ENCODE measurements around the gene MRPL37.

MRPL37 gene

DNA sequence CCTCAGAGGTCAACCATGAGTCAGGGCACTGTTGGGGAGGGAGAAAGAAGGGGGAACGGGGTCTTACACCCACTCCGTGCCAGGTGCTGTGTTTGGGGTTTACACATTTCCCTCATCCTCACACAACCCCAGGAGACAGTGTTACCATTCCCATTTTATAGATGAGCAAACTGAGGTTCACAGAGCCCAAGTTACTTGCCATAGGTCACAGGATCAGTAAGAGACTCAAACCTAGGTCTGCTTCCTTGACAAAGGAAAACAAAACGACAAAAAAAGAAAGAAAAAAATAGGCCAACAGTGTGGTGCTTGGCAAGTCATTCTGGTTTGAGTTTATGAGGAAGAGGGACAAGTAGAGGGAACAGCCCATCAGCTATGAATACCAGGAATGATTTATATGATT lies 30.9 kb upstream of the MRPL37 start:
- H3K4me2 ChIP-seq (ENCODE audit: low read length): no peak overlapping the region
- H3K4me3 ChIP-seq (ENCODE audit: low read length): no peak overlapping the region
- no peaks in the 10 kb centered on the region for H4K20me1 ChIP-seq (ENCODE audit: control insufficient read depth, insufficient read depth, low read depth, low read length)
- H3K9me2 ChIP-seq (replicated peaks; ENCODE audit: control insufficient read depth, low read length): no peaks in the 10 kb centered on the region
- H3K4me1 ChIP-seq (ENCODE audit: control insufficient read depth, low read length): no peaks in the 10 kb centered on the region
- no peaks in the 10 kb centered on the region for H3F3A ChIP-seq (ENCODE audit: control insufficient read depth, insufficient read depth)
- no peaks in the 10 kb centered on the region for H3K36me3 ChIP-seq (ENCODE audit: control insufficient read depth, low read length)
- TF ChIP-seq EZH2phosphoT487 (IDR thresholded peaks at IDR 0.05; ENCODE audit: borderline replicate concordance, low read length): no peak
- TF ChIP-seq, protein P1, sequence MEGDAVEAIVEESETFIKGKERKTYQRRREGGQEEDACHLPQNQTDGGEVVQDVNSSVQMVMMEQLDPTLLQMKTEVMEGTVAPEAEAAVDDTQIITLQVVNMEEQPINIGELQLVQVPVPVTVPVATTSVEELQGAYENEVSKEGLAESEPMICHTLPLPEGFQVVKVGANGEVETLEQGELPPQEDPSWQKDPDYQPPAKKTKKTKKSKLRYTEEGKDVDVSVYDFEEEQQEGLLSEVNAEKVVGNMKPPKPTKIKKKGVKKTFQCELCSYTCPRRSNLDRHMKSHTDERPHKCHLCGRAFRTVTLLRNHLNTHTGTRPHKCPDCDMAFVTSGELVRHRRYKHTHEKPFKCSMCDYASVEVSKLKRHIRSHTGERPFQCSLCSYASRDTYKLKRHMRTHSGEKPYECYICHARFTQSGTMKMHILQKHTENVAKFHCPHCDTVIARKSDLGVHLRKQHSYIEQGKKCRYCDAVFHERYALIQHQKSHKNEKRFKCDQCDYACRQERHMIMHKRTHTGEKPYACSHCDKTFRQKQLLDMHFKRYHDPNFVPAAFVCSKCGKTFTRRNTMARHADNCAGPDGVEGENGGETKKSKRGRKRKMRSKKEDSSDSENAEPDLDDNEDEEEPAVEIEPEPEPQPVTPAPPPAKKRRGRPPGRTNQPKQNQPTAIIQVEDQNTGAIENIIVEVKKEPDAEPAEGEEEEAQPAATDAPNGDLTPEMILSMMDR (IDR thresholded peaks at IDR 0.05; ENCODE audit: low read depth, low read length, poor library complexity, severe bottlenecking): no peak
- no peaks in the 10 kb centered on the region for H3K9me3 ChIP-seq (ENCODE audit: control insufficient read depth, insufficient read depth, low read length)
- H3K27me3 ChIP-seq (ENCODE audit: control insufficient read depth, low read length): no peaks in the 10 kb centered on the region
- H3K79me2 ChIP-seq (ENCODE audit: control insufficient read depth, low read length): no peaks in the 10 kb centered on the region
- H3K27ac ChIP-seq (ENCODE audit: low read depth, low read length): no peak overlapping the region

DNA sequence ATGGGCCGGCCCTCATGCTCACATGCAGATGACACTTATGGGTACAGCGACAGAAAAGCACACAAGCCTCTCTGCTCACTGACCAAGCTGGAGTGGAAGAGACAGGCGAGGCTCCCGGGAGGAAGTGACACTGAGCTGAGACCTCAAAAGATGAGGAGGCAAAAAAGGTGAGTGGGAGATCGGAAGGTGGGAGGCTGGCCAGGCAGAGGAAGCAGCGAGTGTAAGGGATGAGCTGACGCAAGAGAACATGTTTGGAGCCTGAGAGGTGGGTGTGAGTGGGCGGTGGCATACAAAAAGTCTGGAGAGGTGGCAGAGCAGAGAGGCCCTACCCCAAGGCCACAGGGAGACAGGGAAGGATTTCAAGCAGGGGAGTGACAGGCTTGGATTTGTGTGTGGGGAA lies 29.0 kb upstream of the MRPL37 start:
- no peak overlapping the region for H3K4me3 ChIP-seq (ENCODE audit: low read length)
- H3K27me3 ChIP-seq (ENCODE audit: control insufficient read depth, low read length): no peaks in the 10 kb centered on the region
- H3K79me2 ChIP-seq (ENCODE audit: control insufficient read depth, low read length): no peaks in the 10 kb centered on the region
- no peaks in the 10 kb centered on the region for H3F3A ChIP-seq (ENCODE audit: control insufficient read depth, insufficient read depth)
- no peak overlapping the region for H3K4me2 ChIP-seq (ENCODE audit: low read length)
- H3K9me2 ChIP-seq (replicated peaks; ENCODE audit: control insufficient read depth, low read length): no peaks in the 10 kb centered on the region
- no peak overlapping the region for H3K27ac ChIP-seq (ENCODE audit: low read depth, low read length)
- no peaks in the 10 kb centered on the region for H3K4me1 ChIP-seq (ENCODE audit: control insufficient read depth, low read length)
- H3K36me3 ChIP-seq (ENCODE audit: control insufficient read depth, low read length): no peaks in the 10 kb centered on the region
- H4K20me1 ChIP-seq (ENCODE audit: control insufficient read depth, insufficient read depth, low read depth, low read length): no peaks in the 10 kb centered on the region
- H3K9me3 ChIP-seq (ENCODE audit: control insufficient read depth, insufficient read depth, low read length): no peaks in the 10 kb centered on the region
- TF ChIP-seq, protein P1 (IDR thresholded peaks at IDR 0.05; ENCODE audit: low read depth, low read length, poor library complexity, severe bottlenecking): no peak
- TF ChIP-seq EZH2phosphoT487 (IDR thresholded peaks at IDR 0.05; ENCODE audit: borderline replicate concordance, low read length): no peak

GRCh38 chr1:54171606-54172005 lies 28.4 kb upstream of the MRPL37 start:
- H3K36me3 ChIP-seq (ENCODE audit: control insufficient read depth, low read length): no peaks in the 10 kb centered on the region
- no peaks in the 10 kb centered on the region for H4K20me1 ChIP-seq (ENCODE audit: control insufficient read depth, insufficient read depth, low read depth, low read length)
- H3K27ac ChIP-seq (ENCODE audit: low read depth, low read length): no peak overlapping the region
- no peak overlapping the region for H3K4me3 ChIP-seq (ENCODE audit: low read length)
- no peaks in the 10 kb centered on the region for H3K79me2 ChIP-seq (ENCODE audit: control insufficient read depth, low read length)
- no peaks in the 10 kb centered on the region for H3K4me1 ChIP-seq (ENCODE audit: control insufficient read depth, low read length)
- H3K4me2 ChIP-seq (ENCODE audit: low read length): no peak overlapping the region
- TF ChIP-seq, protein P1 (IDR thresholded peaks at IDR 0.05; ENCODE audit: low read depth, low read length, poor library complexity, severe bottlenecking): no peak
- TF ChIP-seq EZH2phosphoT487 (IDR thresholded peaks at IDR 0.05; ENCODE audit: borderline replicate concordance, low read length): no peak
- H3K27me3 ChIP-seq (ENCODE audit: control insufficient read depth, low read length): no peaks in the 10 kb centered on the region
- no peaks in the 10 kb centered on the region for H3F3A ChIP-seq (ENCODE audit: control insufficient read depth, insufficient read depth)
- H3K9me3 ChIP-seq (ENCODE audit: control insufficient read depth, insufficient read depth, low read length): no peaks in the 10 kb centered on the region
- no peaks in the 10 kb centered on the region for H3K9me2 ChIP-seq (replicated peaks; ENCODE audit: control insufficient read depth, low read length)
